Liver (tissue), 3 donors: Measurements from ENCODE around the gene FGF11.

Source experiments
- ATF3 ChIP-seq: IDR thresholded peaks from 2 replicates; pipeline ENCODE4 v1.6.1; 2016; ENCODE audit warnings: antibody characterized with exemption
- CTCF ChIP-seq: fragments of 150-350 bp; IDR thresholded peaks from 2 replicates; pipeline ENCODE4 v1.5.1; 2017; ENCODE audit warnings: improper control_type of control experiment, low read depth, low read length; ENCODE audit not compliant: missing input control
- RAD21 ChIP-seq, 2 donors: IDR thresholded peaks; 2 replicates each; pipeline ENCODE4 v1.6.1; 2016; ENCODE audit warnings: antibody characterized with exemption in 2 of 2, mild to moderate bottlenecking in 2 of 2
- REST ChIP-seq: IDR thresholded peaks from 2 replicates; pipeline ENCODE4 v1.6.1; 2016; ENCODE audit warnings: antibody characterized with exemption, mild to moderate bottlenecking
- SP1 ChIP-seq: IDR thresholded peaks from 2 replicates; pipeline ENCODE4 v1.6.1; 2018; ENCODE audit warnings: antibody characterized with exemption, mild to moderate bottlenecking
- donor health status: healthy.
- donor health status: healthy.

- TF ChIP-seq SP1 (no peak), ATF3 (no peak), CTCF (no peak), RAD21 (IDR thresholded peaks at IDR 0.05) (no peak), REST (no peak)
Measured at GRCh38 chr17:7466639-7467341, 27.5 kb downstream of the FGF11 start.
